Measurements from ENCODE around the gene PTPRN2.
"Not testable (repeated sequence)": the region's sequence is repeated elsewhere in the genome, so short reads cannot be mapped to it uniquely, and the experiment has no call there.

PTPRN2 gene

DNA sequence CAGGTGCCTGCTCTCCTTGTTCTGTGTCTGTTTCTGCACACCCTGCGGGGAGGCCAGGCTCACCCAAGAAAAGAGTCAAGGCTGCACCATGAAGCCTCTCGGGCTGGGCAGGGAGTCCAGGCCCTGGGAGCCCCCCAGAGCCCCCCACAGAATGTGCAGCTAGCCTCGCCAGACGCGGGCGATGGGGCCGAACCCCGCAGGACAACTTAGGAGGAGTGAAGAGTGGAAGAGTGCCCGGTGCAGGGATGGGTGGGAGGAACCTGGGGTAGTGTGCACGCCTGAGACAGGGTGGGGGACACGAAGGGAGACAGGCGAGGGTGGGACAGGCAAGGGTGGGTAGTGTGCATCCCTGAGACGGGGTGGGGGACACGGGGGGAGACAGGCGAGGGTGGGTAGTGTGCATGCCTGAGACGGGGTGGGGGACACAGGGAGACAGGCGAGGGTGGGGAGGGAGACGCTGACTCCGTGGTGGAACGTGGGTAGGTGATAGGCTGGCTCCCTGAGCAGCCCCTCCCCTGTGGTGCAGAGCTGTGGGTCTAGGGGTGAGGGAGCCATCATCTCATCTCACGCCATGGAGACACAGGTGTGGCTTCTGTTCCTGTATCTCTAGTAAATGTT, 635.5 kb downstream of the PTPRN2 start:
- no peak for DNase-seq
- in situ Hi-C loops (cut with HindIII; ENCODE audit: low pct_ligation_motif_present, low pct_unique_long_range_greater_than_20kb, low sequenced_read_pairs) = no loop called here

DNA sequence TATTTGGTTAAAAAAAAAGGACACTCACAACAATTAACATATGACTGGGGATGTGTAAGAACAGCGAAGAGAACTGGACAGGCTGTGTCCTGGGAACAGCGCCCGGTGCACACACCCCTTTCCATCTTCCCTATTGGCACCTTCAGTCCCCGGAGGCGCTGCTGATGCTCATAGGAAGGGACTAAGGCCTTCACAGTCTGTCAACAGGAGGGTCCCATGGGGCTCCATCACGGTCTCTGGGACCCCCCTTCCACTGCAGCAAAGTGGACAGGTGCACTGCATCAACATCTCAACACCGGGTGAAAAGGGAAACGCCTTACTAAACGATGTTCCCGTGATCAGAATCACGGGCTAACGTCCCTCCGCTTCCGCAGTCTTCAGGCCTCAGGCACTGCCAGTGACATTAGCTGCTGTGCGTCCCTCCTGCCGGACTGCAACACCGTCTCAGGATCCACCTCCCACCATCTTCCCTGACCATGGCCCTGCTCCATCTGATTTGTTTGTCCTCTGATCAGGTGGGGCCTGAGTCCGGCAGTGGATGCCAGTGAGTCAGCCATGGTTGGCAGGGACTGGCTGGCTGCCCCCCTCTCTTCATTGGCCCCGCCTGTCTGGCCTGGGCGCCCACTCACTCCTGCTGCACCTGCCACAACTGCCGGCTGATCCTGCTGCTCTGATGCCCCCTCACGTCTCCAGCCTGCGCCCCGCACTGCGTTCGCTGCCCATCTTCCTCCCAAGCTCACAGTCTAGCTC, 636.1 kb downstream of the PTPRN2 start:
- in situ Hi-C loops (cut with HindIII; ENCODE audit: low pct_ligation_motif_present, low pct_unique_long_range_greater_than_20kb, low sequenced_read_pairs) = no loop called here
- no peak for DNase-seq

- no peak for DNase-seq
- in situ Hi-C loops (cut with HindIII; ENCODE audit: low pct_ligation_motif_present, low pct_unique_long_range_greater_than_20kb, low sequenced_read_pairs) = no loop called here
Measured at GRCh38 chr7:157949711-157950110, 637.9 kb downstream of the PTPRN2 start.

GRCh38 chr7:157947504-157947903, 640.1 kb downstream of the PTPRN2 start:
- in situ Hi-C loops (cut with HindIII; ENCODE audit: low pct_ligation_motif_present, low pct_unique_long_range_greater_than_20kb, low sequenced_read_pairs) = no loop called here

GRCh38 chr7:157946398-157947060, 641.1 kb downstream of the PTPRN2 start:
- DNase-seq = no peak
- in situ Hi-C loops (cut with HindIII; ENCODE audit: low pct_ligation_motif_present, low pct_unique_long_range_greater_than_20kb, low sequenced_read_pairs) = no loop called here

More at GRCh38 chr7:157947504-157947903, 640.1 kb downstream of the PTPRN2 start:
- DNase-seq = no peak

- in situ Hi-C loops (cut with HindIII; ENCODE audit: low pct_ligation_motif_present, low pct_unique_long_range_greater_than_20kb, low sequenced_read_pairs) = no loop called here
- no peak for DNase-seq
Measured at GRCh38 chr7:157945401-157945800, 642.2 kb downstream of the PTPRN2 start.

GRCh38 chr7:157944734-157945291, 642.8 kb downstream of the PTPRN2 start:
- DNase-seq = no peak
- in situ Hi-C loops (cut with HindIII; ENCODE audit: low pct_ligation_motif_present, low pct_unique_long_range_greater_than_20kb, low sequenced_read_pairs) = no loop called here

GRCh38 chr7:157944051-157944450, 643.6 kb downstream of the PTPRN2 start:
- in situ Hi-C loops (cut with HindIII; ENCODE audit: low pct_ligation_motif_present, low pct_unique_long_range_greater_than_20kb, low sequenced_read_pairs) = no loop called here
- DNase-seq = no peak

- DNase-seq = no peak
- in situ Hi-C loops (cut with HindIII; ENCODE audit: low pct_ligation_motif_present, low pct_unique_long_range_greater_than_20kb, low sequenced_read_pairs) = no loop called here
Measured at GRCh38 chr7:157943561-157943960, 644.1 kb downstream of the PTPRN2 start.

DNA sequence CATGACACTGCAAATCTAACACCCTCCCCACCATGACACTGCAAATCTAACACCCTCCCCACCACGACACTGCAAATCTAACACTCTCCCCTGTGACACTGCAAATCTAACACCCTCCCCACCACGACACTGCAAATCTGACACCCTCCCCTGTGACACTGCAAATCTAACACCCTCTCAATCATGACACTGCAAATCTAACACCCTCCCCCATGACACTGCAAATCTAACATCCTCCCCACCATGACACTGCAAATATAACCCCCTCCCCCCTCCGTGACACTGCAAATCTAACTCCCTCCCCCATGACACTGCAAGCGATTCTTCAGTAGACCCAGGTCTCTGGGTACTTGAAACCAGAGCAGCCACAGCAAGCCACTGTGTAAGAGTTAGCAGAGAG, 646.4 kb downstream of the PTPRN2 start:
- in situ Hi-C loops (cut with HindIII; ENCODE audit: low pct_ligation_motif_present, low pct_unique_long_range_greater_than_20kb, low sequenced_read_pairs) = no loop called here
- no peak for DNase-seq

- no peak for DNase-seq
- in situ Hi-C loops (cut with HindIII; ENCODE audit: low pct_ligation_motif_present, low pct_unique_long_range_greater_than_20kb, low sequenced_read_pairs) = no loop called here
Measured at GRCh38 chr7:157940497-157940896, 647.1 kb downstream of the PTPRN2 start.

GRCh38 chr7:157938211-157938610, 649.4 kb downstream of the PTPRN2 start:
- in situ Hi-C loops (cut with HindIII; ENCODE audit: low pct_ligation_motif_present, low pct_unique_long_range_greater_than_20kb, low sequenced_read_pairs) = no loop called here
- DNase-seq = no peak

- DNase-seq = no peak
Measured at GRCh38 chr7:157937406-157937805, 650.2 kb downstream of the PTPRN2 start.

GRCh38 chr7:157936976-157937375, 650.6 kb downstream of the PTPRN2 start:
- no peak for DNase-seq
- in situ Hi-C loops (cut with HindIII; ENCODE audit: low pct_ligation_motif_present, low pct_unique_long_range_greater_than_20kb, low sequenced_read_pairs) = no loop called here

More at GRCh38 chr7:157937406-157937805, 650.2 kb downstream of the PTPRN2 start:
- in situ Hi-C loops (cut with HindIII; ENCODE audit: low pct_ligation_motif_present, low pct_unique_long_range_greater_than_20kb, low sequenced_read_pairs) = no loop called here

- in situ Hi-C loops (cut with HindIII; ENCODE audit: low pct_ligation_motif_present, low pct_unique_long_range_greater_than_20kb, low sequenced_read_pairs); DNase-seq: not testable (repeated sequence)
Measured at GRCh38 chr7:157935721-157936120, 651.9 kb downstream of the PTPRN2 start.

- DNase-seq; in situ Hi-C loops (cut with HindIII; ENCODE audit: low pct_ligation_motif_present, low pct_unique_long_range_greater_than_20kb, low sequenced_read_pairs): not testable (repeated sequence)
Measured at GRCh38 chr7:157933219-157934155, 654.1 kb downstream of the PTPRN2 start.

- in situ Hi-C loops (cut with HindIII; ENCODE audit: low pct_ligation_motif_present, low pct_unique_long_range_greater_than_20kb, low sequenced_read_pairs) = no loop called here
- DNase-seq = peak; percentile 10
Measured at GRCh38 chr7:157932498-157933218, 655.0 kb downstream of the PTPRN2 start.

Data from ACHN (cell line).